Ramos (cell line): ENCODE results near the gene NKAIN2.

ENCODE experiments used
- in situ Hi-C: fragments of 300-500 bp; cut with MboI; formaldehyde crosslinking; loops from one replicate; pipeline ENCODE4 v1.14.3; 2022; ENCODE audit warnings: low sequenced_read_pairs; ENCODE audit not compliant: unreplicated experiment

NKAIN2 gene

GRCh38 chr6:123805921-123806320 lies 2.3 kb downstream of the NKAIN2 start:
- in situ Hi-C loops, result no loop called here

GRCh38 chr6:123806561-123806960 lies 2.9 kb downstream of the NKAIN2 start:
- in situ Hi-C loops, result no loop called here

- in situ Hi-C loops, result no loop called here
These were observed 4.9 kb downstream of the NKAIN2 start for GRCh38 chr6:123808556-123808955.

- in situ Hi-C loops, result no loop called here
These were observed 6.5 kb downstream of the NKAIN2 start for GRCh38 chr6:123810214-123810613.

GRCh38 chr6:123810948-123811347 lies 7.3 kb downstream of the NKAIN2 start:
- in situ Hi-C loops, result no loop called here

- in situ Hi-C loops, result no loop called here
These were observed 7.7 kb downstream of the NKAIN2 start for GRCh38 chr6:123811378-123811777.

GRCh38 chr6:123812621-123813020 lies 9.0 kb downstream of the NKAIN2 start:
- in situ Hi-C loops, result no loop called here

- in situ Hi-C loops, result no loop called here
These were observed 17.4 kb downstream of the NKAIN2 start for GRCh38 chr6:123821112-123821511.

GRCh38 chr6:123829302-123829953 lies 25.8 kb downstream of the NKAIN2 start:
- in situ Hi-C loops, result no loop called here

GRCh38 chr6:123830120-123830519 lies 26.5 kb downstream of the NKAIN2 start:
- in situ Hi-C loops, result no loop called here

GRCh38 chr6:123838505-123839234 lies 35.0 kb downstream of the NKAIN2 start:
- in situ Hi-C loops, result no loop called here

- in situ Hi-C loops, result no loop called here
These were observed 37.6 kb downstream of the NKAIN2 start for GRCh38 chr6:123841067-123841896.

GRCh38 chr6:123844011-123844410 lies 40.3 kb downstream of the NKAIN2 start:
- in situ Hi-C loops, result no loop called here

GRCh38 chr6:123848347-123848746 lies 44.7 kb downstream of the NKAIN2 start:
- in situ Hi-C loops, result no loop called here

GRCh38 chr6:123849406-123849805 lies 45.7 kb downstream of the NKAIN2 start:
- in situ Hi-C loops, result no loop called here

- in situ Hi-C loops, result no loop called here
These were observed 46.9 kb downstream of the NKAIN2 start for GRCh38 chr6:123850555-123850954.

- in situ Hi-C loops, result no loop called here
These were observed 50.5 kb downstream of the NKAIN2 start for GRCh38 chr6:123854201-123854600.

- in situ Hi-C loops, result no loop called here
These were observed 51.8 kb downstream of the NKAIN2 start for GRCh38 chr6:123855506-123855905.

GRCh38 chr6:123859291-123859690 lies 55.6 kb downstream of the NKAIN2 start:
- in situ Hi-C loops, result no loop called here

- in situ Hi-C loops, result no loop called here
These were observed 65.7 kb downstream of the NKAIN2 start for GRCh38 chr6:123869334-123869733.

GRCh38 chr6:123873974-123874373 lies 70.3 kb downstream of the NKAIN2 start:
- in situ Hi-C loops, result no loop called here
